GM12892 (cell line): ENCODE measurements around the gene PLD1.

Experiments used
- POLR2A ChIP-seq: IDR thresholded peaks from 2 replicates; pipeline ENCODE4 v1.6.1; 2011; ENCODE audit warnings: low read depth, low read length, control low read depth
- POLR2AphosphoS5 ChIP-seq: IDR thresholded peaks from 2 replicates; pipeline ENCODE4 v1.6.1; 2011; ENCODE audit warnings: low read depth, low read length, control low read depth
- TAF1 ChIP-seq: IDR thresholded peaks from 2 replicates; pipeline ENCODE4 v1.6.1; 2011; ENCODE audit warnings: low read depth, mild to moderate bottlenecking, control low read depth, low read length, borderline replicate concordance

GRCh38 chr3:171654326-171654725, 156.0 kb downstream of the PLD1 start:
- TF ChIP-seq POLR2AphosphoS5 (no peak), TAF1 (no peak), POLR2A (no peak)
